GM21423 (cell line): ENCODE results near the gene CUL9.
"Not testable (repeated sequence)": the region's sequence is repeated elsewhere in the genome, so short reads cannot be mapped to it uniquely, and the experiment has no call there.

ENCODE experiments used
- ATAC-seq: cut with Tn5 transposase; IDR thresholded peaks from one replicate; pipeline ENCODE4 v1.9.1; 2021; ENCODE audit warnings: mild to moderate bottlenecking, moderate library complexity; ENCODE audit not compliant: unreplicated experiment

CUL9 gene

DNA sequence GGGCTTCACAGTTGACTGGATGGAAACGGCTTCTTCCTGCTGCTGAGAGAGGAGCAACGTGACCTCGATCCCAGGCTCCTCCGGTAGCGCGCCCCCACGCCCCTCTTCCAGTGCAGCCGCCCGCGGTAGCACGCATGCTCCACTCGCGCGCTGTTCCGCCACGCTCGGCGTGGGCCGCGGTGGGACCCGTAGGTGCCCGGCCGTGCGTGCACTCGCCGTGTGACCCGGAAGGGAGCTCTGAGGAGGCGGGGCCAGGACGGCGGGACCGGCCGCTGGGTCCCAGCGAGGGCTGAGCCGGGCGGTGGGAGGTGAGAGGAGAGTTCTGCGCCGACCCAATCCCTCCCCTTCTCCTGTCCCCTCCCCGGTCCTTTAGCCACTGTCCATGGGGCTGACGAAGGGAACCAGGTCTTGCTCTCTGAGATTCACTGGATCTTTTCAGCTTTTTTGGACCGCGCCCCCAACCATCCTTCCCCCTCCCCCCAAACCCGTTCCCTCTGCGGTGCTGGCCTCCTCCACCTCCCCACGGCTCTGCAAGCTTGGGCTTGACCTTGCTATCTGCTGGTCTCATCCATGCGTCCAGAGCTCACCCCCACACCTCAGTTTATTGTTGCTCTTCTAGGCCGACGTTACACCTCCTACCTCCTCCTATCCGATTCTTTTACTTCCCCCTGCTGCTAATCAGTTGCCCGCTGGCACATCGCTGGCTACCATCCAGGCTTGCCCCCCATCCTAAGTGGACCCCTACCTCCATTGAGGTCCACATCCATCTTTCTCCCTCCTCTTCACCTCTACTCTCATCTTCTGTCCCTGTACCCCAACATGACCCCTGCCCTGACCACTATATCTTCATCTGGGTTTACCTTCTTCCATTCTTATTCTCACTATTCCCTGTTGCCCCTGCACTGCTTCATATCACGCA is at the start of gene CUL9:
CUL9 (plus strand) TSS at position 255 of the 919 bp plus-strand sequence. CDS start 2,115 bp downstream, outside the sequence.
- ATAC-seq: peak; percentile 88

DNA sequence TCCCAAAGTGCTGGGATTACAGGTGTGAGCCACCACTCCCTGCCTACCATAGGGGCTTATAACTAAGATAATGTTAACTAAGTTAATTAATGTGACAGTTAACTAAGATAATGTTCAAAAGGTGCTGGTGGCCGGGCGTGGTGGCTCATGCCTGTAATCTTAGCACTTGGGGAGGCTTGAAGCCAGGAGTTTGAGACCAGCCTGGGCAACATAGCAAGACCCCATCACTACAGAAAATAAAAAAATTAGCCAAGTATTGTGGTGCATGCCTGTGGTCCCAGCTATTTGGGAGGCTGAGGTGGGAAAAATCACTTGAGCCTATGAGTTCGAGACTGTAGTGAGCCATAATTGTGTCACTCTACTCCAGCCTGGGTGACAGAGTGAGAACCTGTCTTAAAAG is 43.7 kb upstream of the CUL9 start:
- ATAC-seq: no peak

DNA sequence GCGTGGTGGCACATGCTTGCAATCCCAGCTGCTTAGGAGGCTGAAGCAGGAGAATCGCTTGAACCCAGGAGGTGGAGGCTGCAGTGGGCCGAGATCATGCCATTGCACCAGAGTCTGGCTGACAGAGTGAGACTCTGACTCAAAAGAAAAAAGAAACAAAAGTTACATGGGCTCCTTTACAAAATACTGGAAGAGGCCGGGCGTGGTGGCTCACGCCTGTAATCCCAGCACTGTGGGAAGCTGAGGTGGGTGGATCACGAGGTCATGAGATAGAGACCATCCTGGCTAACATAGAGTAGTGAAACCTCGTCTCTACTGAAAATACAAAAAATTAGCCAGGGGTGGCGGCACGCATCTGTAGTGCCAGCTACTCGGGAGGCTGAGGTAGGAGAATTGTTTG is 42.0 kb upstream of the CUL9 start:
- not testable (repeated sequence) for ATAC-seq

DNA sequence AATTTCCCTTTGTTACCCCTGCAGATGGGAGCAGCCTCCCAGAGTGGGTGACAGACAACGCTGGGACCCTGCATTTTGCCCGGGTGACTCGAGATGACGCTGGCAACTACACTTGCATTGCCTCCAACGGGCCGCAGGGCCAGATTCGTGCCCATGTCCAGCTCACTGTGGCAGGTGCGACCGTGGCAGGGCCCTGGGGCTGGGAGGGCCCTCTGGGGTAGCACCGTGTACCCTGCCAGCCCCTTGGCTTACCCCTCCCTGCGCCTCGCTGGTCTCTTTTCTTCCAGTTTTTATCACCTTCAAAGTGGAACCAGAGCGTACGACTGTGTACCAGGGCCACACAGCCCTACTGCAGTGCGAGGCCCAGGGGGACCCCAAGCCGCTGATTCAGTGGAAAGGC is 40.4 kb upstream of the CUL9 start:
- ATAC-seq: no peak

DNA sequence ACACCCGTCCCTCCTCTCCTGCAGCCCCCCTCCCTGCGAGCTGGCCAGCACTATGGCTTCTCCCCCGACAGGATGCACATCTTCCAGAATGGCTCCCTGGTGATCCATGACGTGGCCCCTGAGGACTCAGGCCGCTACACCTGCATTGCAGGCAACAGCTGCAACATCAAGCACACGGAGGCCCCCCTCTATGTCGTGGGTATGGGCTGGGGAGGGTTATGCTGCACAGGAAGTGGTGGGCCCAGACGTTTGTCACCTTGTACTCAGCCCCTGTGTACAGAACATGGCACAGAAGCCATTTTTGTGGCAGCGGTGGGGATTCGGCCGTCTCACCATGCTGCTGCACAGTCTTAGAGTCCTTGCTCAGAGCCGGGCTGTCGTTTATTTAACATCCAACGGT is 39.9 kb upstream of the CUL9 start:
- ATAC-seq: no peak

DNA sequence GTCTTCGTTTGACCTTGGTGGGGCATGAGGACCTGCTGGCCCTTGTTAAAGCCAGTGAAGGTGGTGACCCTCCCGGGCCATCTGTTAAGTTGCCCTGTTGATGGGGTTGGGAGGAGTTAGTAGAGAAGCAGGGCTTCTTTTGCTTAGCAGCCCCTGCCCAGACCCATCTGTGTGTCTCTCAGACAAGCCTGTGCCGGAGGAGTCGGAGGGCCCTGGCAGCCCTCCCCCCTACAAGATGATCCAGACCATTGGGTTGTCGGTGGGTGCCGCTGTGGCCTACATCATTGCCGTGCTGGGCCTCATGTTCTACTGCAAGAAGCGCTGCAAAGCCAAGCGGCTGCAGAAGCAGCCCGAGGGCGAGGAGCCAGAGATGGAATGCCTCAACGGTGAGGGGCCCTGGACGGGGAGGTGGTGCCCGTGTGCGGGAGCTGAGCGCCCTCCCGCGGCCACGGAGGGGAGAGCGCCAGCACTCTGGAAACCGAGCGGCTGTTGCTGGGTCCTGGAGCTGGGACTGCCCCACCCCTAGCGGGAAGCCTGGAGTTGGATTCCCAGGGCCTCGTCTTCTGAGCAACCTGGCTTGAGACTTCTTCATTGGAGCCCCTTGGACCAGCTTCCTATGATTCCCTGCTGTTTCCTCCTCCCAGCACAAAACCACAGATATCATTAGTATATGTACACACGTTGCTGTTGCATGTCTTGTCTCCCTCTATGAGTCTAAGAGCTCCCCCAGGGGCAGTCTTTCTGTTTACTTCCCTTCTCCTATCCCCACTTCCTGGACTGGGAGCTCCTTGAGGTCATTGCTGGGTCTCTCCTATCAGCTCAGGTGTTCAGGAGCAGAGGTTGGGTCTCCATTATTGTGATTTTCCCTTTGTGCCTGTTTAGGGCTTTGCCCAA is 38.5 kb upstream of the CUL9 start:
- ATAC-seq: peak; percentile 66

DNA sequence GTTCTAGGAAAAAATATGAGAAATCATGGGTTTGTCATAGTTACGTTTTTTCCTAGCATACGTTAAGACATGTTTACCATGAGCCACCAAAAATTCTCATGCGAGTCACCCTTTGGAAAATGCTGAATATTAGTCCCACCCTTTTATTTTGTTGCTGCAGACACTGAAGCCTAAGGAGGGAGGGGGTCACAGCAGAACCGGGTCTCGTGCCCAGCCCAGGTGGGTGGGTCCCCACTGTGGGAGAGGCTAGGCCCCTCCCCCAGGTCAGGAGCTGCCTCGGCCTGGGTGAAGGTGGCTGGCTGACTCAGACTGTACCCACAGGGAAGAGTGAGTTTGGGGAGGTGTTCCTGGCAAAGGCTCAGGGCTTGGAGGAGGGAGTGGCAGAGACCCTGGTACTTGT is 37.1 kb upstream of the CUL9 start:
- no peak for ATAC-seq

DNA sequence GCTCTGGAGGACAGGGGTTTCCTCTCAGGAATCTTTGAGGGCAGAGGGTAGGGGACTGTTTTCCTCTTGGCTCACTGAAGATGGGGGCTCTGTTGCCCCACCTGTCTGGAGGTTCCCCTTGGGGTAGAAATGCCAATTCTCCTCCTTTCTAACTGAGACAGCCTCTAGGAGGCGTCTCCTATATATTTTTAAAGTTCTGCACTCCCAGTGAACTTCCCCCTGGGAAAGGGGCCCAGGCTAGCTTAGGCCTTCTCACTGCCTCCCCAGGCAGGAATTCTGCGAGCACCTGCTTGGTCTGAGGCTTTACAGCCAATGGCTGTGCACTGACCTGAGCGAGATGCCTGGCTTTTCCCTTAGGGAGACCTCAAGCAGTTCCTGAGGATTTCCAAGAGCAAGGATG is 35.7 kb upstream of the CUL9 start:
- no peak for ATAC-seq

DNA sequence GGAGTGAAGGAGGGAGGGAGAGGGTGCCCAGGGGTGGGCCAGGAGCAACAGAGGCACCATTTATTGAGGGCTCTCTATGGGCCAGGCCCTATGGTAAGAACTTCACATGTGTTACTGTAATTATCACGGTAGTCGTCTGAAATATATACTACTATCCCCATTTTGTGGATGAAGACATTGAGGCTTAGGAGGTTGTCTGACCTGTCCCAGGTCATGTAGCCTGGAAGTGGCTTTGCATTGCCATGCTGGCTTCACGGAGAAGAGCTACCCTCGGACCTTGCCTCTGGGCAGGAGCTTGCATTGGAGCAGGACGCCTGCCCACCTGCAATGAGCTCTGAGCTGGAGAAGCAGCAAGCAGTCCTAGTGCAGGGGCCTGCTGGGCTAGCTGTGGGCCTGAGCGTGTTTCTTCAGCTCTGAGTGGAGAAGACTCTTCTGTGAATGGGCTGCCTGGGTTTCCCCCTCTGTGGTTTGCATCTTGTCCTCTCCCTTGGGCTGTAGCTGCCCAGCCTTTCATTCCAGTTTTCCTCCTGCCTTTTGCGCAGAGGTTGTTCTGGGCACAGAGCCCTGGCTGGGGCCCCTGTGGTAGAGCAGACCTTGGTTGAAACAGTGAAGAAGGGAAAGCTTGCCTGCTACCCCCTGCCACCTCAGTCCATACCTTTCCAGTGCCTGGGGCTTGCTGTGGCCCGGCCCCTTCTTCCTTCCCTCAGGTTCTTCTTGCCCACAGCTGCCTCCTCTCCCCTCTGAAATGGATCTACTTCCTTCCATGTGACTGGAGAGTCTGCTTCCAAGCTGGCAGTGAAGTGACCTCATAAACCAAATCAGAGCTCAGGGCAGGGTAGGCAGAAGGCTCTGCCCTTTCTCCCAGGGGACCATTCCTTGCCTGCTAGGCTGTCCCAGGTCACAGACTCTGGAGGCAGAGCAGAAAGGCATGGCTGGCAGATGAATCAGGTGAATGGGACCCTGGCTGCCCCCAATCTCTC is 35.0 kb upstream of the CUL9 start:
- ATAC-seq: no peak

DNA sequence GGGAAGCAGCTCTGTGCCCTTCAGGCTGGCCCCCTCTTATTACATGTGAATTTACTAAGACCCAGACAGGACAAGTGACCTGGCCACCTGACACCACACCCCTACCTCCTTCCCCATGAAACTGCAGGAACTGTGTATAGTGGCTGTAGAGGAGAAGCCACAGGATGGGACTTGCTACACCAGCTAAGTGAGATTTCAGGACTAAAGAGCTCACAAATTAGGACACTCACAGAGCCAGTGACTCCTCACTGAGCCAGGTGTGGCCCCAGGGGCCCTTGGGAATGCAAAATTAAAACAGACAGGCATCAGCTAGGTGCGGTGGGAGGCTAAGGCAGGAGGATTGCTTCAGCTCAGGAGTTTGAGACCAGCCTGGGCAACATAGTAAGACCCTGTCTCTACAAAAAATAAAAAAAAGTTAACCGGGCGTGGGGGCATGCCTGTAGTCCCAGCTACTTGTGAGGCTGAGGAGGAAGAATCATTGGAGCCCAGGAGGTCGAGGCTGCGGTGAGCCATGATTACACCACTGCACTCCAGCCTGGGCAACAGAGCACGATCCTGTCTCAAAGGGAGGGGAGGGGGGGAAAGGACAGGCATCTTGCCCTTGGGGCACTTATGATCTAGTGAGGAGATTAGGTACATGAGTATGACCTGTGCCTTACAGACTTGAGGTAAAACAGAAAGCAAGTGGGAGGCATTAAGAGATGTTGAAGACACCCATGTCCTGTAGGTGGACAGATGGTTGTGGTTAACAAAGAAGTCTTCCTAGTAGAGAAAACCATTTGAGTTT is 34.1 kb upstream of the CUL9 start:
- no peak for ATAC-seq

DNA sequence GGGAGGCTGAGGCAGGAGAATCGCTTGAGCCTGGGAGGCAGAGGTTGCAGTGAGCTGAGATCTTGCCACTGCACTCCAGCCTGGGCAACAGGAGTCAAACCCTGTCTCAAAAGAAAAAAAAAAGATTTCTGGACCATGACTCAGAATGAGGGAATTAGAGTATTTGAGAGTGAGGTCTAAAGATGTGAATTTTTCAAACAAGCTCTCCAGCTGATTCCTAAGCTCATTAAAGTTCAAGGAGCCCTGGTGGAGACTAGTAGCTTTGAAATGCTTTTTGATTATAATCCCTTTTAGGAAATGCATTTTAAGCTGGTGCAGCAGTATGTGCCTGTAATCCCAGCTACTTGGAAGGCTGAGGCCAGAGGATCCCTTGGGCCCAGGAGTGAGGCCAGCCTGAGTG is 32.7 kb upstream of the CUL9 start:
- ATAC-seq: no peak

DNA sequence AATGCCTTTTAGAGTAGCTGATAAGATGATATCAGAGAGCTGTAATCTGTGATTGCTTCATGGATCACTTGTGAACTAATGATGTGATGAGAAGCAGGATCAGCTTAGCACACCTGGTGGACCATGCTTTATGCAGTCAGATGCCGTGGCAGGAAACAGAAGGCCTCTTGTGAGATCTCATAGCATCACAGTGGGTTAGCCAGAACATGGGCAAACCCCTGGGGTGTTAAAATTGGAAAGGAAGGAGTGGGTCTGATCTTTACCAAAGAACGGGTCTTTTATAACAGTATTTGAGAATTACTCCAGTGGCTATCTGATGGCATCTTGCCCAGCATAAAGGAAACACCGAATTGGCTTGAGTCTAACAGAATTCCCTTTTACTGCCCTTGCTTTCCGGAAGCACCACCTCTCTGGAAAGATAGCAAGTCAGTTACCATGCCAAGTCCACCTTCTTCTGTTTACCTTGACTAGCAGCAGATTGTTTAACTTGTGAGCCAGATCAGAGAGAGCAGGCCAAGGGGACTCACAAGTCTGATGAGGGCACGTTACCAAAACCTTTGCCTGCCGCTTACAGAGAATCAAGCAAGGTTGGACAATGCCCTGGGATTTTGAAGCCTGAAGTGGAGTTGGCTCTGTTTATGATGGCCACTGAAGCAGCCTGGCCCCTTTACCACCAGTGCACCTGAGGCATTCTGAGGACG is 31.8 kb upstream of the CUL9 start:
- ATAC-seq: no peak

DNA sequence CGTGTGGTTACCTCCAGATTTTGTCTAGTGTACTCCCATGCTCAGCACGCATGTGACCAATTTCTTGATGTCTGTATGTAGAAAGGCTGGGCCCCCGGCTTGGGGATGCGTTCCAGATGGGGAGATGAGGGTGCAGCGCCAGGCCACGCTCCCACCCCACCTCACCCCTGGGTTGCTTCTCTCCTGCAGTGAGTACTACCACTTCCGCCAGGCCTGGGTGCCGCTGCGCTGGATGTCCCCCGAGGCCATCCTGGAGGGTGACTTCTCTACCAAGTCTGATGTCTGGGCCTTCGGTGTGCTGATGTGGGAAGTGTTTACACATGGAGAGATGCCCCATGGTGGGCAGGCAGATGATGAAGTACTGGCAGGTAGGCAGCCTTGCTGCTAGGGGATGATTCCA is 22.4 kb upstream of the CUL9 start:
- ATAC-seq: no peak

DNA sequence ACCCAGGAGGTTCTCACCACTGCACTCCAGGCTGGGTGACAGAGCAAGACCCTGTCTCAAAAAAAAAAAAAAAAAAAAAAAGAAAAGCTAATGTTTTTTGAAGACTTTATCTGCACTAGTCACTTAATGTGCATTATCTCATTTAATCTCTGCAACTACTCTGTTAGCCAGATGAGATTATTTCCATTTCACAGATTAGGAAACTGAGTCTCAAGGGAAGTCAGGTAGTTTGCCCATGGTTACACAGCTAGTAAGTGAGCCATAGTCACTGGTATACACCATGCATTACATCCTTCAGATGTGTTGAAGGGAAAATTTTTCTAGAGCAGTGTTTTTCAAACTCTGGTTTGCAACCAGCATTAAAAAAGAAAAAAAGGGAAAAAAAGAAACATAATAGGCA is 18.1 kb upstream of the CUL9 start:
- ATAC-seq: no peak

DNA sequence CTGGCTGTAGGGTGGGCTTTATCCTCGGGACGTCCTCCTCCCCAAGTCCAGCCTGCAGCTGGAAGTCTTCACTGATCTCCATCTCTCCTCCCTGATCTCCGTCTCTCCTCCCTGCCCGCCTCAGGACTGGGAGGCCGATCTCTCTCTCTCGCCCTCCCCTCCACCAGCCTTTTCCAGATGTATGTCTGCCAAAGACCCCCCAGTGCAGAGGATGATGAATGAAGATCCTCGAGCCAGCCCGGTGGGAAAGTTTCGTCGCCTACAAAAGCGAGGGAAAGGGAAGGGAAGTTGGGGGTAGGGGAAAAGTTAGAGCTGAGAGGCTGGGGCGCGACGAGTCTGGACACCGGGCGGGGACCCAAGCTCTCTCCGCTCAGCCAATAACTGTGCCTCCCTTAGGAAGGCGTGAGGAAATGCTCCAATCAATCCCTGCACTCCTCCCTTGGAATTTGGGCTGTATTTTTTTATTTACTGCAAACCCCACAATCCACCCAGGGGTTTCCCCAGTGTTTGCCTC is 11.5 kb upstream of the CUL9 start:
- ATAC-seq: no peak

DNA sequence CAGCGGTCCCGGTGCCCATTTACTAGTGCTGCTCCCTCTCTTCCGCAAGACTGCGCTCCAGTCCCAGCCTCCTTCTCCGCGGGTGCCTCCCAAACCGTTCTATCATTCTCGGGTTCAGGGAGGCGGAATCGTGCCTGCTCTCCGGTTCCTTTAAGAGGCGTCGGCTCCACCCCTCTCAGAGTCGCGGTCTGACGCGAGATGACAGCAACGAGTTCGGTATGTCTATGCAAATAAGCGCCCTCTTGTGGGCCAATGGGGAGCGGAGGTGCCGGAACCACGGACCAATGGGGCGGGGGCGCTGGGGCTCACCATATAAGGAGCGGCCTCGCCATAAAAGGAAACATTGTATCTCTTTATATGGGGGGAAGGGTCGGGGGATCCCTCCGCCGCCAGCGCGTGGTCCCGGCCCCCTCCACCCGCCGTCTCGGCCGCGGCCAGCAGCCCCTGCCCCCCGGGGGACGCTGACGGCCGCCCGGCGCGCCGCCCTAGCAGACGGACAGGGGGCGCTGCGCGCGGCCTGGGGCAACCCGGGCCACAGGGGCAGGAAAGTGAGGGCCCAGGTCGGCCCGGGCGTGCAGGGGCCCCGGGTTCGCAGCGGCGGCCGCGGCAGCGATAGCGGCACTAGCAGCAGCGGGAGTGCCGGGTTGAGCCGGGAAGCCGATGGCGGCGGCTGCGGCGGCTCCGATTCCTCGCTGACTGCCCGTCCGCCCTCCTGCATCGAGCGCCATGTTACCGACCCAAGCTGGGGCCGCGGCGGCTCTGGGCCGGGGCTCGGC is 10.9 kb upstream of the CUL9 start, which contains the start of gene SRF:
SRF (plus strand) TSS at position 339 of the 776 bp plus-strand sequence; CDS start at position 727, 388 bp downstream.
- ATAC-seq: peak; percentile 60

DNA sequence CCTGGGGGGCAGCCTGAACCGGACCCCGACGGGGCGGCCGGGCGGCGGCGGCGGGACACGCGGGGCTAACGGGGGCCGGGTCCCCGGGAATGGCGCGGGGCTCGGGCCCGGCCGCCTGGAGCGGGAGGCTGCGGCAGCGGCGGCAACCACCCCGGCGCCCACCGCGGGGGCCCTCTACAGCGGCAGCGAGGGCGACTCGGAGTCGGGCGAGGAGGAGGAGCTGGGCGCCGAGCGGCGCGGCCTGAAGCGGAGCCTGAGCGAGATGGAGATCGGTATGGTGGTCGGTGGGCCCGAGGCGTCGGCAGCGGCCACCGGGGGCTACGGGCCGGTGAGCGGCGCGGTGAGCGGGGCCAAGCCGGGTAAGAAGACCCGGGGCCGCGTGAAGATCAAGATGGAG is 10.3 kb upstream of the CUL9 start:
- no peak for ATAC-seq
